IMR-90 (cell line): ENCODE data around the gene NXPH4.

Source experiments
- BHLHE40 ChIP-seq: fragments of 150-350 bp; IDR thresholded peaks from 2 replicates; pipeline ENCODE4 v1.6.1; 2016; ENCODE audit warnings: mild to moderate bottlenecking, low read depth, low read length
- FOS ChIP-seq: fragments of 150-350 bp; IDR thresholded peaks from 2 replicates; pipeline ENCODE4 v1.6.1; 2016; ENCODE audit warnings: low read depth, low read length
- MAZ ChIP-seq: IDR thresholded peaks from 2 replicates; pipeline ENCODE4 v1.6.1; 2012; ENCODE audit warnings: low read depth, mild to moderate bottlenecking, low read length, improper control_type of control experiment, moderate library complexity, borderline replicate concordance
- POLR2A ChIP-seq: IDR thresholded peaks from 2 replicates; pipeline ENCODE4 v1.6.1; 2012; ENCODE audit warnings: mild to moderate bottlenecking, low read depth, low read length
- RAD21 ChIP-seq: IDR thresholded peaks from 2 replicates; pipeline ENCODE4 v1.6.1; 2012; ENCODE audit warnings: low read length, improper control_type of control experiment
- SMC3 ChIP-seq: fragments of 150-350 bp; IDR thresholded peaks from 2 replicates; pipeline ENCODE4 v1.6.1; 2016; ENCODE audit warnings: low read depth, mild to moderate bottlenecking, antibody characterized with exemption, low read length, moderate library complexity
- TF ChIP-seq, protein P1 (sequence below): conservative IDR thresholded peaks from 2 replicates; pipeline ENCODE4 v1.5.1; 2012; ENCODE audit warnings: mild to moderate bottlenecking, low read depth, low read length, improper control_type of control experiment
- TF ChIP-seq, protein P2 (sequence below): fragments of 150-350 bp; IDR thresholded peaks from 2 replicates; pipeline ENCODE4 v1.6.1; 2016; ENCODE audit warnings: low read depth, mild to moderate bottlenecking, low read length, moderate library complexity, borderline replicate concordance

DNA sequence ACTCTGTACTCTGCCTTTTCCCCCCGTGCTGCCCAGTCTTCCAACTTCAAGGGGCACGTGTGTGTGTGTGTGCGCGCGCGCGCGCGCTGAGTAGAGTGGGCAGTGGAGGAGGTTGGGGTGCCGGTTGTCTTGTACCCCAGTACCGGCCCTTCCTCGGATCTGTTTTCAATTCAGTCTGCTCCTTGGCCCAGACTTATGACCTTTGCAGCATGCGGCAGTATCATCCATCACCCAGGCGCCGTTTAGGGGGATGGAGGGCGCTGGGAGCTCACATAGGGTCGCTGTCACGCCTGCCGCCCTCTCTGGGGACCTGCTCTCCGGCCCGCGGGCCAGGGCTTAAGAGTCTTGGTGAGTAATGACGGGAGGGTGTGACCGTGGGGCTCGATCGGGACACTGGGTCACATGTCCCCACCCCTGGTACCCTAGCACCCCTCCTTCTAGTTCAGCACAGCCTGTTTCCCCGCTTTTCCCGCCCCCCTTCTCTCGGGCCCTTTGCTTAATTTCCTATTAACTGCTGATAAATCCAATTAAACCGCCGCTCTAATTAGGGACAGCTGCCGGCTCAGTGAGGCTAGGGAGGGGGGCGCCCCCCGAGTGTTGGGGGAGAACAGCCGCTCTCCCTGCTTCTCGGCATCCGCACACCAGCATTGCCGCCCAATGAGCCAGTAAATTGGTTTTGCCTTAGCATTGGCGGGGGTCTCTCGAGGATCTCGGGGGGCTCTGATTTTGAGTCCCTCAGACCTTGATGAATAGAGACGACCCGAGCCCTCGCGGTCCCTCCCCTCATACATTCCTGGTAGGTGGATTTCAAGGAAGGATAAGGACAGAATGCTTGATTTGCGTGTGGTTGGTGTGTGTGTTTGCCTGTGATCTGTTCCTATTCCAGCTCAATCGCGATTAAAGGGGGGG is 25.1 kb downstream of the NXPH4 start:
- TF ChIP-seq, protein P1, sequence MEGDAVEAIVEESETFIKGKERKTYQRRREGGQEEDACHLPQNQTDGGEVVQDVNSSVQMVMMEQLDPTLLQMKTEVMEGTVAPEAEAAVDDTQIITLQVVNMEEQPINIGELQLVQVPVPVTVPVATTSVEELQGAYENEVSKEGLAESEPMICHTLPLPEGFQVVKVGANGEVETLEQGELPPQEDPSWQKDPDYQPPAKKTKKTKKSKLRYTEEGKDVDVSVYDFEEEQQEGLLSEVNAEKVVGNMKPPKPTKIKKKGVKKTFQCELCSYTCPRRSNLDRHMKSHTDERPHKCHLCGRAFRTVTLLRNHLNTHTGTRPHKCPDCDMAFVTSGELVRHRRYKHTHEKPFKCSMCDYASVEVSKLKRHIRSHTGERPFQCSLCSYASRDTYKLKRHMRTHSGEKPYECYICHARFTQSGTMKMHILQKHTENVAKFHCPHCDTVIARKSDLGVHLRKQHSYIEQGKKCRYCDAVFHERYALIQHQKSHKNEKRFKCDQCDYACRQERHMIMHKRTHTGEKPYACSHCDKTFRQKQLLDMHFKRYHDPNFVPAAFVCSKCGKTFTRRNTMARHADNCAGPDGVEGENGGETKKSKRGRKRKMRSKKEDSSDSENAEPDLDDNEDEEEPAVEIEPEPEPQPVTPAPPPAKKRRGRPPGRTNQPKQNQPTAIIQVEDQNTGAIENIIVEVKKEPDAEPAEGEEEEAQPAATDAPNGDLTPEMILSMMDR = no peak
- no peak for TF ChIP-seq POLR2A
- TF ChIP-seq, protein P2, sequence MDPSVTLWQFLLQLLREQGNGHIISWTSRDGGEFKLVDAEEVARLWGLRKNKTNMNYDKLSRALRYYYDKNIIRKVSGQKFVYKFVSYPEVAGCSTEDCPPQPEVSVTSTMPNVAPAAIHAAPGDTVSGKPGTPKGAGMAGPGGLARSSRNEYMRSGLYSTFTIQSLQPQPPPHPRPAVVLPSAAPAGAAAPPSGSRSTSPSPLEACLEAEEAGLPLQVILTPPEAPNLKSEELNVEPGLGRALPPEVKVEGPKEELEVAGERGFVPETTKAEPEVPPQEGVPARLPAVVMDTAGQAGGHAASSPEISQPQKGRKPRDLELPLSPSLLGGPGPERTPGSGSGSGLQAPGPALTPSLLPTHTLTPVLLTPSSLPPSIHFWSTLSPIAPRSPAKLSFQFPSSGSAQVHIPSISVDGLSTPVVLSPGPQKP = no peak
- TF ChIP-seq SMC3 = no peak
- no peak for TF ChIP-seq MAZ
- no peak for TF ChIP-seq BHLHE40
- TF ChIP-seq RAD21 = no peak
- no peak for TF ChIP-seq FOS
